HepG2 (cell line): Measurements from ENCODE around the gene STRN3. TPM values are rescaled to one million over a fixed set of nuclear protein-coding genes. Genes with fewer than 3 reads are reported as not detected.
"Not testable (repeated sequence)": the region's sequence is repeated elsewhere in the genome, so short reads cannot be mapped to it uniquely, and the experiment has no call there.

Experiments used
- ARID3A ChIP-seq: IDR thresholded peaks from 2 replicates; pipeline ENCODE4 v1.6.1; 2012; ENCODE audit warnings: low read depth, low read length, improper control_type of control experiment
- EED ChIP-seq: sonication (generic); formaldehyde crosslinking; IDR thresholded peaks from 2 replicates; pipeline ENCODE4 v1.5.0; 2020; ENCODE audit warnings: mild to moderate bottlenecking, missing genetic modification reagents
- GATAD1 ChIP-seq: IDR thresholded peaks from 2 replicates; pipeline ENCODE4 v1.6.1; 2016; ENCODE audit warnings: missing genetic modification reagents, missing compliant biosample characterization
- GZF1 ChIP-seq: sonication (generic); formaldehyde crosslinking; IDR thresholded peaks from 2 replicates; pipeline ENCODE4 v1.5.1; 2020; ENCODE audit warnings: mild to moderate bottlenecking, missing genetic modification reagents
- IRF2 ChIP-seq: IDR thresholded peaks from 2 replicates; pipeline ENCODE4 v1.6.1; 2018; ENCODE audit warnings: missing genetic modification reagents, missing compliant biosample characterization
- KAT8 ChIP-seq: IDR thresholded peaks from 2 replicates; pipeline ENCODE4 v1.6.1; 2016; ENCODE audit warnings: missing genetic modification reagents, missing compliant biosample characterization
- KDM5B ChIP-seq: sonication (generic); formaldehyde crosslinking; IDR thresholded peaks from 2 replicates; pipeline ENCODE4 v1.4.0; 2020; ENCODE audit warnings: missing genetic modification reagents, mild to moderate bottlenecking, borderline replicate concordance
- LCORL ChIP-seq, 2 experiments: fragments of 450-650 bp in 1 of 2; sonication (generic) in 1 of 2; formaldehyde crosslinking in 1 of 2; IDR thresholded peaks; 2 replicates each; pipeline versions ENCODE4 v1.5.0 to v1.6.1; 2017 to 2020; ENCODE audit warnings: antibody characterized with exemption in 1 of 2, missing genetic modification reagents in 1 of 2
- RAD21 ChIP-seq: fragments of 450-650 bp; formaldehyde crosslinking; IDR thresholded peaks from 2 replicates; pipeline ENCODE4 v1.5.0; 2020; ENCODE audit warnings: mild to moderate bottlenecking
- ZBTB43 ChIP-seq: sonication (generic); formaldehyde crosslinking; conservative IDR thresholded peaks from 2 replicates; pipeline ENCODE4 v1.4.0; 2020; ENCODE audit warnings: missing genetic modification reagents
- ZNF501 ChIP-seq: sonication (generic); formaldehyde crosslinking; IDR thresholded peaks from 2 replicates; pipeline ENCODE4 v1.5.1; 2020; ENCODE audit warnings: mild to moderate bottlenecking, moderate library complexity, missing genetic modification reagents
- ZNF83 ChIP-seq: sonication (generic); formaldehyde crosslinking; IDR thresholded peaks from 2 replicates; pipeline ENCODE4 v1.4.0; 2020; ENCODE audit warnings: missing genetic modification reagents, mild to moderate bottlenecking, borderline replicate concordance
- ZNF891 ChIP-seq: sonication (generic); formaldehyde crosslinking; IDR thresholded peaks from 2 replicates; pipeline ENCODE4 v1.5.0; 2020; ENCODE audit warnings: mild to moderate bottlenecking, missing genetic modification reagents
- ZSCAN12 ChIP-seq: sonication (generic); formaldehyde crosslinking; IDR thresholded peaks from 2 replicates; pipeline ENCODE4 v1.9.0; 2021; ENCODE audit warnings: mild to moderate bottlenecking, missing genetic modification reagents
- polyA plus RNA-seq, 8 experiments: library from polyadenylated mRNA; depleted of rRNA in 3 of 8; stranded (reverse) in 7 of 8; unstranded in 1 of 8; fragments of >200 nt; fragmentation: Illumina TruSeq in 4 of 8; extraction: Trizol in 4 of 8; gene quantifications; 2 replicates each; pipeline versions ENCODE4 v1.2.1 to v1.2.3, GENCODE V29; 2011 to 2016; ENCODE audit warnings: low read depth in 4 of 8, missing spikeins in 1 of 8, mixed read lengths in 1 of 8; ENCODE audit not compliant: insufficient read depth in 1 of 8
- total RNA-seq, 5 experiments: library from RNA; depleted of rRNA; stranded (reverse); fragments of >200 nt; fragmentation: Illumina TruSeq; extraction: Trizol; gene quantifications; 2 replicates each; pipeline ENCODE4 v1.2.3, GENCODE V29; 2016; ENCODE audit warnings: low read depth in 1 of 5
- TF ChIP-seq, protein P1 (sequence below): sonication (generic); formaldehyde crosslinking; IDR thresholded peaks from 2 replicates; pipeline ENCODE4 v1.5.0; 2020; ENCODE audit warnings: mild to moderate bottlenecking, missing genetic modification reagents
- TF ChIP-seq, protein P2 (sequence below), 2 experiments: sonication (generic) in 1 of 2; formaldehyde crosslinking in 1 of 2; IDR thresholded peaks; 2 replicates each; pipeline versions ENCODE4 v1.4.0 to v1.6.1; 2016 to 2020; ENCODE audit warnings: borderline replicate concordance in 1 of 2, low read depth in 1 of 2, mild to moderate bottlenecking in 1 of 2, missing genetic modification reagents in 1 of 2

The STRN3 gene
- total and polyA plus RNA-seq, 2 of the 13 experiments (the other 11 are each of a cell fraction or from before 2014, with no cell fraction given): 49.4 to 123 TPM

- TF ChIP-seq, protein P1, sequence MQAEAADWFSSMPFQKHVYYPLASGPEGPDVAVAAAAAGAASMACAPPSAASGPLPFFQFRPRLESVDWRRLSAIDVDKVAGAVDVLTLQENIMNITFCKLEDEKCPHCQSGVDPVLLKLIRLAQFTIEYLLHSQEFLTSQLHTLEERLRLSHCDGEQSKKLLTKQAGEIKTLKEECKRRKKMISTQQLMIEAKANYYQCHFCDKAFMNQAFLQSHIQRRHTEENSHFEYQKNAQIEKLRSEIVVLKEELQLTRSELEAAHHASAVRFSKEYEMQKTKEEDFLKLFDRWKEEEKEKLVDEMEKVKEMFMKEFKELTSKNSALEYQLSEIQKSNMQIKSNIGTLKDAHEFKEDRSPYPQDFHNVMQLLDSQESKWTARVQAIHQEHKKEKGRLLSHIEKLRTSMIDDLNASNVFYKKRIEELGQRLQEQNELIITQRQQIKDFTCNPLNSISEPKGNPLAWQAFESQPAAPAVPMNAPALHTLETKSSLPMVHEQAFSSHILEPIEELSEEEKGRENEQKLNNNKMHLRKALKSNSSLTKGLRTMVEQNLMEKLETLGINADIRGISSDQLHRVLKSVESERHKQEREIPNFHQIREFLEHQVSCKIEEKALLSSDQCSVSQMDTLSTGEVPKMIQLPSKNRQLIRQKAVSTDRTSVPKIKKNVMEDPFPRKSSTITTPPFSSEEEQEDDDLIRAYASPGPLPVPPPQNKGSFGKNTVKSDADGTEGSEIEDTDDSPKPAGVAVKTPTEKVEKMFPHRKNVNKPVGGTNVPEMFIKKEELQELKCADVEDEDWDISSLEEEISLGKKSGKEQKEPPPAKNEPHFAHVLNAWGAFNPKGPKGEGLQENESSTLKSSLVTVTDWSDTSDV (CRISPR knock-in tag): peak; percentile 56; the same call in 1 of the 2 replicates
- TF ChIP-seq KDM5B (CRISPR knock-in tag) (0 out of 2 replicates have a peak, but pooled peaks have one; percentile 24), ZSCAN12 (CRISPR knock-in tag) (0 out of 2 replicates have a peak, but pooled peaks have one; percentile 42), ARID3A (peak; percentile 99), GZF1 (CRISPR knock-in tag) (0 out of 2 replicates have a peak, but pooled peaks have one; percentile 47), ZNF501 (CRISPR knock-in tag) (peak; percentile 67; the same call in 1 of the 2 replicates), IRF2 (peak; percentile 57; the same call in 1 of the 2 replicates), GATAD1 (CRISPR knock-in tag) (peak; percentile 31; the same call in 1 of the 2 replicates), ZNF83 (CRISPR knock-in tag) (0 out of 2 replicates have a peak, but pooled peaks have one; percentile 40), ZNF891 (CRISPR knock-in tag) (0 out of 2 replicates have a peak, but pooled peaks have one; percentile 72), RAD21 (peak; percentile 90), EED (CRISPR knock-in tag) (0 out of 2 replicates have a peak, but pooled peaks have one; percentile 28), ZBTB43 (CRISPR knock-in tag) (0 out of 2 replicates have a peak, but pooled peaks have one; percentile 35), LCORL (IDR thresholded peaks at IDR 0.05) (0 out of 2 replicates have a peak, but pooled peaks have one; percentile 40), KAT8 (CRISPR knock-in tag) (peak; percentile 58)
- not testable (repeated sequence) for TF ChIP-seq LCORL (CRISPR knock-in tag; IDR thresholded peaks at IDR 0.05)
- TF ChIP-seq, protein P2, sequence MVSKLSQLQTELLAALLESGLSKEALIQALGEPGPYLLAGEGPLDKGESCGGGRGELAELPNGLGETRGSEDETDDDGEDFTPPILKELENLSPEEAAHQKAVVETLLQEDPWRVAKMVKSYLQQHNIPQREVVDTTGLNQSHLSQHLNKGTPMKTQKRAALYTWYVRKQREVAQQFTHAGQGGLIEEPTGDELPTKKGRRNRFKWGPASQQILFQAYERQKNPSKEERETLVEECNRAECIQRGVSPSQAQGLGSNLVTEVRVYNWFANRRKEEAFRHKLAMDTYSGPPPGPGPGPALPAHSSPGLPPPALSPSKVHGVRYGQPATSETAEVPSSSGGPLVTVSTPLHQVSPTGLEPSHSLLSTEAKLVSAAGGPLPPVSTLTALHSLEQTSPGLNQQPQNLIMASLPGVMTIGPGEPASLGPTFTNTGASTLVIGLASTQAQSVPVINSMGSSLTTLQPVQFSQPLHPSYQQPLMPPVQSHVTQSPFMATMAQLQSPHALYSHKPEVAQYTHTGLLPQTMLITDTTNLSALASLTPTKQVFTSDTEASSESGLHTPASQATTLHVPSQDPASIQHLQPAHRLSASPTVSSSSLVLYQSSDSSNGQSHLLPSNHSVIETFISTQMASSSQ (IDR thresholded peaks at IDR 0.05; ENCODE audit: low read depth): not testable (repeated sequence)
- TF ChIP-seq, protein P2 (CRISPR knock-in tag; IDR thresholded peaks at IDR 0.05; ENCODE audit: borderline replicate concordance): 0 out of 2 replicates have a peak, but pooled peaks have one; percentile 28
Observed at GRCh38 chr14:30980106-30980704, 46.0 kb downstream of the STRN3 start (continued).
